Measurements from ENCODE around the gene GRHL1. TPM values are rescaled to one million over a fixed set of nuclear protein-coding genes. Genes with fewer than 3 reads are reported as not detected.

The GRHL1 gene
- total and polyA plus RNA-seq, 4 donors, result 3.6 to 13.7 (median 6.1) TPM

GRCh38 chr2:10038123-10038522 lies 86.6 kb downstream of the GRHL1 start:
- H3K9ac ChIP-seq (ENCODE audit: low read depth in 1 of 2, low read length in 2 of 2), result no peak overlapping the region
- TF ChIP-seq FOXA1 (IDR thresholded peaks at IDR 0.05) (no peak), CTCF (IDR thresholded peaks at IDR 0.05; ENCODE audit: low read depth, low read length, missing input control) (no peak)
- H3K4me1 ChIP-seq (ENCODE audit: control insufficient read depth in 4 of 4, insufficient read depth in 4 of 4, low read length in 3 of 4), result peaks cover 20 to 57% (median 39%) of the 10 kb centered on the region in 4 donors
- H3K36me3 ChIP-seq (ENCODE audit: control insufficient read depth in 4 of 4, insufficient read depth in 3 of 4, low read depth in 1 of 4, low read length in 3 of 4), result no peaks in the 10 kb centered on the region
- no peaks in the 10 kb centered on the region for H3K27me3 ChIP-seq (ENCODE audit: control insufficient read depth in 4 of 4, insufficient read depth in 4 of 4, low read length in 3 of 4)
- WGBS, result 90% methylated on average over 10 of the region's 10 CpGs
- no peak overlapping the region for H3K27ac ChIP-seq (ENCODE audit: low read depth in 1 of 2, low read length in 2 of 2)
- no peak overlapping the region for H3K4me3 ChIP-seq (ENCODE audit: low read depth in 1 of 3, low read length in 3 of 3)
- no peaks in the 10 kb centered on the region for H3K9me3 ChIP-seq (ENCODE audit: control insufficient read depth in 4 of 4, low read length in 3 of 4)
- no peak for DNase-seq (ENCODE audit: low spot score)

GRCh38 chr2:10038716-10039115 lies 87.2 kb downstream of the GRHL1 start:
- Histone ChIP-seq H3K9me3 (ENCODE audit: control insufficient read depth in 4 of 4, low read length in 3 of 4) (no peaks in the 10 kb centered on the region), H3K4me1 (ENCODE audit: control insufficient read depth in 4 of 4, insufficient read depth in 4 of 4, low read length in 3 of 4) (peaks cover 20 to 57% (median 39%) of the 10 kb centered on the region in 4 donors), H3K9ac (ENCODE audit: low read depth in 1 of 2, low read length in 2 of 2) (no peak overlapping the region), H3K27ac (ENCODE audit: low read depth in 1 of 2, low read length in 2 of 2) (no peak overlapping the region), H3K36me3 (ENCODE audit: control insufficient read depth in 4 of 4, insufficient read depth in 3 of 4, low read depth in 1 of 4, low read length in 3 of 4) (no peaks in the 10 kb centered on the region), H3K27me3 (ENCODE audit: control insufficient read depth in 4 of 4, insufficient read depth in 4 of 4, low read length in 3 of 4) (no peaks in the 10 kb centered on the region), H3K4me3 (ENCODE audit: low read depth in 1 of 3, low read length in 3 of 3) (no peak overlapping the region)
- DNase-seq (ENCODE audit: low spot score), result no peak
- TF ChIP-seq HNF4G (IDR thresholded peaks at IDR 0.05), result no peak
- no peak for TF ChIP-seq MAX (IDR thresholded peaks at IDR 0.05)
- no peak for TF ChIP-seq JUND (IDR thresholded peaks at IDR 0.05)
- TF ChIP-seq RXRA (IDR thresholded peaks at IDR 0.05), result no peak
- TF ChIP-seq FOXA1 (IDR thresholded peaks at IDR 0.05), result no peak
- TF ChIP-seq YY1 (IDR thresholded peaks at IDR 0.05), result no peak
- no peak for TF ChIP-seq TAF1 (conservative IDR thresholded peaks at IDR 0.05)
- no peak for TF ChIP-seq ATF3 (IDR thresholded peaks at IDR 0.05)
- TF ChIP-seq HNF4A (conservative IDR thresholded peaks at IDR 0.05), result no peak
- TF ChIP-seq RAD21 (IDR thresholded peaks at IDR 0.05), result no peak
- TF ChIP-seq CTCF (IDR thresholded peaks at IDR 0.05; ENCODE audit: low read depth, low read length, missing input control), result no peak
- no peak for TF ChIP-seq GABPA (IDR thresholded peaks at IDR 0.05 in 1 of 2, conservative IDR thresholded peaks at IDR 0.05 in 1 of 2)
- no peak for TF ChIP-seq SP1 (IDR thresholded peaks at IDR 0.05)
- TF ChIP-seq NR2F2 (IDR thresholded peaks at IDR 0.05), result no peak
- TF ChIP-seq EGR1 (IDR thresholded peaks at IDR 0.05; ENCODE audit: low read depth in 2 of 2), result no peak
- TF ChIP-seq ZBTB33 (IDR thresholded peaks at IDR 0.05), result no peak

Measured in liver (tissue), 9 donors.